Measurements from ENCODE around the gene DPF3. TPM values are rescaled to one million over a fixed set of nuclear protein-coding genes. Genes with fewer than 3 reads are reported as not detected.

Gene DPF3
- total RNA-seq, 2 experiments from 2014 or later: 0.25 to 0.39 TPM

DNA sequence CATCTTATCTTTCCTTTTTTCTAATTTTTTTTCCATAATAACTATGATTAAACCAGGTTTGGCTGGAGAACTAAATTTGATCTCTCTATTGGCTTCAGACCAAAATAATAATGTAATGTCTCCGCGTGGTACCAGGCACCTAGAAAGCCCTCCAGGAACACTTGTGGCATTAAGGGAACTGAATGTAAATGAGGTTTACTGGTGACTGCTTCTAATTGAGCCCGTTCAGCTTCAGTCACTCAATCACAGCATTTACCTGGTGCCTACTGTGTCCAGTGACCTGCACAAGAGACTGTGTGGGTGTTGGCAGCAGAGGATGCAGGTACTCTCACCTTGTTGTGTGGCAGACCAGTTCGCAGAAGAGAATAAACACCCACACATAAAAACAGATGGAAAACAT lies 302.5 kb downstream of the DPF3 start:
- no peaks in the 10 kb centered on the region for H3K36me3 Mint-ChIP-seq (ENCODE audit: low read depth)
- no peak overlapping the region for H3K27ac Mint-ChIP-seq
- H3K9me3 Mint-ChIP-seq (ENCODE audit: low read depth): peaks cover 4% of the 10 kb centered on the region
- H3K27me3 Mint-ChIP-seq: peaks cover 10% of the 10 kb centered on the region
- ChIA-PET POLR2A (no interaction called here), CTCF (interaction anchor here (0.6 kb wide), 1 partner anchor 78 kb away, joined by 3 read pairs; no protein-coding TSS in a partner anchor)
- no peak overlapping the region for H3K4me3 Mint-ChIP-seq
- intact Hi-C loops (cut with DNase I, micrococcal nuclease): loop anchor here in 1 of 2 experiments (5.0 kb wide), 1 partner anchor 74 kb away; no protein-coding TSS in a partner anchor
- DNase-seq (no peak), ATAC-seq (no peak)
- peaks cover 43% of the 10 kb centered on the region for H3K4me1 Mint-ChIP-seq

DNA sequence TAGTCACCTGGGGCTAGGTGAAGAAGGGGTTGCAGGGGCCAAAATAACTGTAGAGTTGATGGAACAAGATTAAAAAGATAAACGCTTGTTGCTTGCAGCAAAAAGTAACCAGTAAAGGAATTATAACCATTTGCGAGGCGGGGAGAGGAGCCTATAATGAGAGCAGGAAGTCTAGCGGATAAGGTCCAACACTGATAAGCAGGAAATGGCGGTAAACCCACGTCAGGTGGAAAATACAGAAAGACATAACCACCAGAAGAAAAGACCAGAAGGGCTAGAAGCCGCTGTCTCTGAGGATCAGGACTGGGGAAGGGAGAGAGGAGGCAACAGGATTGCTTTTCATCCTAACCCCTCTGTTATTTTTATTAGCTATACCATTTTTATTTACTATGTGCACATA lies 303.3 kb downstream of the DPF3 start:
- CTCF ChIA-PET: interaction anchor here (0.6 kb wide), 1 partner anchor 77 kb away, joined by 3 read pairs; no protein-coding TSS in a partner anchor
- H3K4me3 Mint-ChIP-seq: no peak overlapping the region

DNA sequence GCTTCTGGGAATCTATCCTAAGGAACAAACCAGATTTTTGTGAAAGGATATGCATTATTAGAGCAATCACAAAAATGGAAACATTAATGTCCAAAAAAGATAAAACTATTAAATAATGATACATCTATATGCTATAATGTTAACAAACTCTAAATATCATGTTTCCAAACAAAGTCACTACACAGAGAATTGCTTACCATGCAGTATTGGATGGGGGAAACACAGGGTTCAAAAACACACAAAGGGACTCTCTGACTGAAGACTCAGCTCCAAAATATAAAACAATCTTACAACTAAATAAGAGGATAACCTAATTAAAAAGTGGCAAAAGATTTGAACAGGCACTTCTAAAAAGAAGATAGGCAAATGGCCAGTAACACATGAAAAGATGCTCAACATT lies 304.2 kb downstream of the DPF3 start:
- Mint-ChIP-seq H3K4me3 (no peak overlapping the region), H3K36me3 (ENCODE audit: low read depth) (no peaks in the 10 kb centered on the region), H3K4me1 (peaks cover 36% of the 10 kb centered on the region), H3K27me3 (peaks cover 6% of the 10 kb centered on the region), H3K9me3 (ENCODE audit: low read depth) (peaks cover 4% of the 10 kb centered on the region), H3K27ac (no peak overlapping the region)
- CTCF ChIA-PET: interaction anchor here (0.8 kb wide), 1 partner anchor 63 kb away, joined by 3 read pairs; no protein-coding TSS in a partner anchor
- POLR2A ChIA-PET: no interaction called here
- no peak for ATAC-seq
- intact Hi-C loops (cut with DNase I, micrococcal nuclease): loop anchor here in 1 of 2 experiments (5.0 kb wide), 1 partner anchor 72 kb away; no protein-coding TSS in a partner anchor
- no peak for DNase-seq

More for the DNA sequence above, 303.3 kb downstream of the DPF3 start:
- POLR2A ChIA-PET: no interaction called here
- H3K9me3 Mint-ChIP-seq (ENCODE audit: low read depth): peaks cover 4% of the 10 kb centered on the region
- H3K4me1 Mint-ChIP-seq: peaks cover 43% of the 10 kb centered on the region
- intact Hi-C loops (cut with DNase I, micrococcal nuclease): loop anchor here in 1 of 2 experiments (5.0 kb wide), 1 partner anchor 73 kb away; no protein-coding TSS in a partner anchor
- H3K27ac Mint-ChIP-seq: no peak overlapping the region
- ATAC-seq: no peak
- peak; percentile 12 for DNase-seq
- peaks cover 6% of the 10 kb centered on the region for H3K27me3 Mint-ChIP-seq
- H3K36me3 Mint-ChIP-seq (ENCODE audit: low read depth): no peaks in the 10 kb centered on the region

DNA sequence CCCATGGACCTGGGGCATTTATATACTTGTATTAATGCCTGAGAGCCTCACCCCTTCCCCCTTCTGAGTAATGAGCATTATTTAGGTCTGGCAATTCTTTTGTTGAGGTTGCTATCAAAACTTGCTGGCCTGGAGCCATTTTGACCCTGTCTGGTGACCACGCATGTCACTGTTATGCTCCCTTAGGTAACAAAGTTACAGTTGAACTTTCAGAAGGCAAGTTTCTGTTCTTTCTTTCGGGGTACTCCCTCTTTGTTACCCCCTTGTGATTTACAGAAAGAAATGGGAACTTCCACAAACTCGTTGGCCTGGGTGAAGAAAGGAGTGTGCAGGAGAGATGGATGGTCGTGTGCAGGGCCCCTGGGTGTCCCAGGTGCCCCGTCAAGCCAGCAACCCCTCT lies 305.4 kb downstream of the DPF3 start:
- Mint-ChIP-seq H3K4me1 (peaks cover 25% of the 10 kb centered on the region), H3K4me3 (no peak overlapping the region), H3K27ac (no peak overlapping the region), H3K27me3 (peaks cover 6% of the 10 kb centered on the region), H3K36me3 (ENCODE audit: low read depth) (no peaks in the 10 kb centered on the region), H3K9me3 (ENCODE audit: low read depth) (peaks cover 4% of the 10 kb centered on the region)
- ATAC-seq: no peak
- DNase-seq: no peak
- intact Hi-C loops (cut with DNase I, micrococcal nuclease): no loop called here
- CTCF ChIA-PET: interaction anchor here (0.6 kb wide), 1 partner anchor 1927 kb away, joined by 3 read pairs; no protein-coding TSS in a partner anchor
- POLR2A ChIA-PET: no interaction called here

DNA sequence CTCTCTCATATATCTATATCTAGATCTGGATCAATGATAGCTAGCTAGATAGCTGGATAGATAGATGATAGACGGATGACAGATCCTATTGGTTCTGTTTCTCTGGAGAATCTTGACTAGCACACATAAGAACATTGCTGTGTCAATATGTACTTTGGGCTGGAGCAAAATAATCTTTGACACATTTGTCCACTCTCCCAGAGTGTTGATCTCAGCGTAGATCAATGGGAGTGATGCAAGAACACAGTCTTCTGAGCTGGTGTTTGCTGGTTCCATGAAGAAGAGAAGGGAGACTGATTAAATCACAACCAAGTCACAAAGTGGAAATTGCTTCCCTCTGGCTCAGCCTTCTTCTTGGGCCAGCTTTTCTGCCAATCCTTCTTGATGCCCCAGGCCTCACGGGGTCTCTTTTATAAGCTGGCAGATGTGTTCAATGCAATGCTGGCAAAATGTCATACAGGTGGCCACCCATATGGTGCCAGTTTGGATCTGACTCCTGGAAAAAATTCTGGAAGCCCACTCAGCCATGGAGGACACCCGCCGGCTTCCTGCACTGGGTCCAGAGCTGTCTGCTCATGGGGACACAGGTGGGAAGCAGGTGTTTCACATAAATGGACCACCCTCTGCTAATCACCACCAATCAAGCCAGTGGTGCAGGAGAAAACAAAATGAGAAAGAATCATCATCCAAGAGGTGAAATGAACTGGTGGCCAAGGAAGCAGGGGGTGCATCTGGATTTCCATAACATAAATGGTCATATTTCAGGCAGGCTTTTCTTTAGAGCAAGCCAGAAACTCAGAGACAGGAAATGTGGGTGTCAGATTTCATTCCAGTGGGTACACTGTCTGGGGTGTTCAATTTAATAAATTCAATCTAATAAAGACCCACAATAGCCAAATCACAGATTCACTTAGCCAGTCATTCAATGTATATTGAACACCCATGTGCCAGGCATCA lies 310.3 kb downstream of the DPF3 start:
- no peak for DNase-seq
- no peak for ATAC-seq
- no peak overlapping the region for H3K4me3 Mint-ChIP-seq
- no peaks in the 10 kb centered on the region for H3K36me3 Mint-ChIP-seq (ENCODE audit: low read depth)
- CTCF ChIA-PET: no interaction called here
- H3K4me1 Mint-ChIP-seq: peaks cover 2% of the 10 kb centered on the region
- intact Hi-C loops (cut with DNase I, micrococcal nuclease): loop anchor here in 1 of 2 experiments (2.0 kb wide), 1 partner anchor 65 kb away; no protein-coding TSS in a partner anchor
- no peak overlapping the region for H3K27ac Mint-ChIP-seq
- H3K27me3 Mint-ChIP-seq: no peaks in the 10 kb centered on the region
- POLR2A ChIA-PET: no interaction called here
- H3K9me3 Mint-ChIP-seq (ENCODE audit: low read depth): no peaks in the 10 kb centered on the region

DNA sequence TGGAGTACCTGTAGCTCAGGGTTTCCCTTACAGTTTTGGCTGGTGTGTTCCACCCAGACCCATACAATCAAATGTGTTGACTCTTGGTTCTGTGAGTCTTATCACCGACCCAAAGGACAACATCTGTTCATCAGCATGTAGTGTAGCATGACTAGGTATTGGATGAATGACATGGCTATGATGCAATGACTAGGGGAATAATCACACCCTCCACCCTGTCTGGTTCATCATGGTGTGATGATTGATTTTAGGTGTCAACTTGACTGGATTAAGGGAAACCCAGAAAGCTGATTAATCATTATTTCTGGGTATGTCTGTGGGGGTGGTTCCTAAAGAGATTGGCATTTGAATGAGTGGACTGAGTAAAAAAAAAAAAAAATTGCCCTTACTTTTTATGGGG lies 311.3 kb downstream of the DPF3 start:
- Mint-ChIP-seq H3K36me3 (ENCODE audit: low read depth) (no peaks in the 10 kb centered on the region), H3K9me3 (ENCODE audit: low read depth) (no peaks in the 10 kb centered on the region), H3K27me3 (peaks cover 2% of the 10 kb centered on the region), H3K27ac (no peak overlapping the region), H3K4me1 (peaks cover 2% of the 10 kb centered on the region), H3K4me3 (no peak overlapping the region)
- no peak for DNase-seq
- intact Hi-C loops (cut with DNase I, micrococcal nuclease): loop anchor here in 1 of 2 experiments (2.0 kb wide), 1 partner anchor 64 kb away; no protein-coding TSS in a partner anchor
- peak; percentile 91 for ATAC-seq
- POLR2A ChIA-PET: interaction anchor here (0.6 kb wide), 1 partner anchor 841 kb away, joined by 3 read pairs; no protein-coding TSS in a partner anchor
- CTCF ChIA-PET: no interaction called here

DNA sequence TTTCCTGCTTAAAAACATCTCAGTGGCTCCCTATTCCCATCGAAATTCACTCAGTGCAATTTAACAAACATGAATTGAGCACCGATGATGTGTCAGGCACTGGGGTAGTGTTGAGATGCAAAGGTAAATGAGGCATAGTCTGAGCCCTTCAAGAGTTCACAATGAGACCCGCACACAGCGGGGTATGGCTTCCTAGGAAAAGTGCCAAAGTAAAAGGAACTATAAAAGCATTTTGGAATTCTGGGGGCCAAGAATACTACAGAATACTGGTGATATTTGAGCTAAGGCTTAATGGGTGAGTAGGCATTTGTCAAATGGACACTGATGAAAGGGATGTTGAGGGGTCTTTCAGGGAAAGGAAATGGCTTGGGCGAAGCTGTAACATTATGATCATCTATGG lies 315.4 kb downstream of the DPF3 start:
- intact Hi-C loops (cut with DNase I, micrococcal nuclease): no loop called here
- ATAC-seq: no peak
- H3K27ac Mint-ChIP-seq: no peak overlapping the region
- DNase-seq: no peak
- CTCF ChIA-PET: no interaction called here
- no peak overlapping the region for H3K4me3 Mint-ChIP-seq
- H3K27me3 Mint-ChIP-seq: peaks cover 2% of the 10 kb centered on the region
- H3K9me3 Mint-ChIP-seq (ENCODE audit: low read depth): no peaks in the 10 kb centered on the region
- H3K36me3 Mint-ChIP-seq (ENCODE audit: low read depth): no peaks in the 10 kb centered on the region
- H3K4me1 Mint-ChIP-seq: peaks cover 5% of the 10 kb centered on the region
- POLR2A ChIA-PET: no interaction called here

DNA sequence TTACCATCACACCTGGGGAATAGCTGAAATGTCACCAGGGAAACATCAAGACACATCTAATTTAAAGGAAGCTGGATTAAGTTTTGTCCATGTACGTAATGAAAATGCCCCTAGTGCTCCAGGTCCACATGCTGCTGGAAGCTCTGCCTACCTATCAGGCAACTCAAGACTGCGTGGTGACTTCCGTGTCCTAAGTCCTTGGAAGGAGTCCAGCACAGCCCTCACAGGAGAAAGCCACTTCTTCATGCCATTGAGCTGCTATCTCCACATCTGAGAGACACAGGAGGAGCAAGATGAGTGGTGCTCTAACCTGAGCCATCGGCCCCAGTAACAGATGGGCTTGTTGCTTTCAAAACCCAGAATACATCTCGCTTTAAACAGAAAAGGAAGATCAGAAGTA lies 316.4 kb downstream of the DPF3 start:
- intact Hi-C loops (cut with DNase I, micrococcal nuclease): no loop called here
- Mint-ChIP-seq H3K27ac (no peak overlapping the region), H3K4me1 (peaks cover 3% of the 10 kb centered on the region), H3K4me3 (no peak overlapping the region), H3K27me3 (peaks cover 2% of the 10 kb centered on the region), H3K36me3 (ENCODE audit: low read depth) (no peaks in the 10 kb centered on the region), H3K9me3 (ENCODE audit: low read depth) (no peaks in the 10 kb centered on the region)
- ChIA-PET CTCF (interaction anchor here (0.6 kb wide), 1 partner anchor 328 kb away, joined by 4 read pairs; no protein-coding TSS in a partner anchor), POLR2A (no interaction called here)
- DNase-seq (no peak), ATAC-seq (no peak)

DNA sequence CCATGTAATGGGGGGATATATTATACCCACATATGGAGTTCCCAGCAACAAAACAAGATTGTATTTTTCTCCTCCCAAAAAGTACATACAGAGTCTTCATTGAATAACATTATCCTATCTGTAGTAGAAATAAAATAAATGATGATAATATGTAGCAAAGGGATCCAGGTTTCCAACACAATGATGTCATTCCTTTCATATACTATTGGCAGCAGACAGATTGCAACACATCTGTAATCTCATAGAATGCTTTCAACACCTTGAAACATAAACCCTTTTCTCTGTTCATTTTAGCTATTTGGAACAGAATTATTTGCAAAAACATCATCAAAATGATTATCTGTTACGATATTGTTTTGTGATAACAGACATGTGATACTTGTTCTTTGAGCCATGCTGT lies 317.6 kb downstream of the DPF3 start:
- Mint-ChIP-seq H3K27ac (no peak overlapping the region), H3K4me1 (peaks cover 3% of the 10 kb centered on the region), H3K27me3 (peaks cover 2% of the 10 kb centered on the region), H3K4me3 (no peak overlapping the region), H3K36me3 (ENCODE audit: low read depth) (no peaks in the 10 kb centered on the region), H3K9me3 (ENCODE audit: low read depth) (peaks cover 1% of the 10 kb centered on the region)
- no peak for DNase-seq
- CTCF ChIA-PET: no interaction called here
- ATAC-seq: no peak
- intact Hi-C loops (cut with DNase I, micrococcal nuclease): no loop called here
- POLR2A ChIA-PET: no interaction called here

DNA sequence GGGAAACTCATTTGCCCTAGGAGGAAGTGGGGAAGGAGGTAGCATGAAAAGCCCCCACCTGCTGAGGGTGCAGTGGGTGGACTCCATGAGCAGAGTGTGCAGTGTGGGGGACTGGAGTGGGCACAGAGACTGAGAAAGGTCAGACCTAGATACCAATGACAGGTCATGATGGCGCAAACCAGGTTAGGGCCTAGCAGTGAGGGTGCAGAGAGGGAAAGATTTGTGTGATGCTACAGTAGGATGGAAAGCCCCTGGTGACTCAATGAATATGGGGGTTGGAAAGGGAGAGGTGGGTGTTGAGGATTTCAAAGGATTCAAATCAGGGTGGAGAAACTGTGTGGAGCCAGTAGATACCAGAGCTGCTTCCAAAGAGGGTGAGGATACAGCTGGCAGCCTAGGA lies 319.2 kb downstream of the DPF3 start:
- no peak for DNase-seq
- ChIA-PET CTCF (interaction anchor here (0.5 kb wide), 1 partner anchor 57 kb away, joined by 3 read pairs; no protein-coding TSS in a partner anchor), POLR2A (no interaction called here)
- H3K27me3 Mint-ChIP-seq: peaks cover 2% of the 10 kb centered on the region
- no peak overlapping the region for H3K4me3 Mint-ChIP-seq
- H3K4me1 Mint-ChIP-seq: peaks cover 3% of the 10 kb centered on the region
- intact Hi-C loops (cut with DNase I, micrococcal nuclease): no loop called here
- no peak for ATAC-seq
- H3K27ac Mint-ChIP-seq: no peak overlapping the region
- H3K36me3 Mint-ChIP-seq (ENCODE audit: low read depth): no peaks in the 10 kb centered on the region
- peaks cover 2% of the 10 kb centered on the region for H3K9me3 Mint-ChIP-seq (ENCODE audit: low read depth)

DNA sequence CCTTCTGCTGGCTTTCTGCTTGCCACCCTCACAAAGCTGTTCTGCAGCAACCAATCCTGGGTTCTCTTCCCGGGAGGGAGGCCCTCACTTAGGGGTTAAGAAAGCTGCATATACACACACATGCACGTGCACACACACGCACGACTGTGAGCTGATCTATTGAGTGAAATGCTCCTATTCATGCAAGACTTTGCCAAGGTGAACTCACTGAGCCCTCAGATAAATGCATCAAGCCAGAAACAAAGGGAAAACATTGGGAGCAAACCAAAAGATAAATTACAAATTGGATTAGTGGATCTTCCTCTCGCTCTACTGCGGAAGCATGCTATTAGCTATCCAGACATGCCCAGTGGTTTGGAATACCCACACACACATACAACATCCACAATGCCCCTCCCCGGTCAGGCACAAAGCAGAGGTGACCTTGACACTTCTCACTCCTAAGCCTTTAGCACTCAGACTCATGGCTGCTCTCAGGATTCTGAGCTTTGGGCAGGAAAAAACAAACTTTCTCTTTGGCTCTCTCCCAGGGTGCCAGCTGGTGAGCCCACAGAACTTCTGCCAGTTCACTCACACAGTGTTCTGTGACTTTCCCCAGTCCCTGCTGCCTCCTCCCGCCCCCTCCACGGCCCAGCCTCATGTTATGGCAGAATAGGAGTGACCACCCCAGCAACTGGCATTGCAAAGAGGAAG lies 320.0 kb downstream of the DPF3 start:
- peaks cover 3% of the 10 kb centered on the region for H3K4me1 Mint-ChIP-seq
- intact Hi-C loops (cut with DNase I, micrococcal nuclease): no loop called here
- CTCF ChIA-PET: interaction anchor here (0.7 kb wide), 1 partner anchor 8 kb away, joined by 3 read pairs; no protein-coding TSS in a partner anchor
- POLR2A ChIA-PET: no interaction called here
- H3K4me3 Mint-ChIP-seq: no peak overlapping the region
- no peak for ATAC-seq
- no peak for DNase-seq
- no peak overlapping the region for H3K27ac Mint-ChIP-seq
- H3K27me3 Mint-ChIP-seq: peaks cover 2% of the 10 kb centered on the region
- peaks cover 2% of the 10 kb centered on the region for H3K9me3 Mint-ChIP-seq (ENCODE audit: low read depth)
- no peaks in the 10 kb centered on the region for H3K36me3 Mint-ChIP-seq (ENCODE audit: low read depth)
